Vagina (tissue), 2 donors: ENCODE data around the gene PPIB.

ENCODE experiments used
- POLR2A ChIP-seq, 2 donors: fragments of 450-650 bp; IDR thresholded peaks; one replicate each; pipeline ENCODE4 v1.6.1; 2017; ENCODE audit warnings: antibody characterized with exemption in 2 of 2, mild to moderate bottlenecking in 2 of 2, moderate library complexity in 2 of 2
- TF ChIP-seq, protein P1 (sequence below), 3 experiments: fragments of 450-650 bp in 2 of 3; fragments of 200-600 bp in 1 of 3; sonication (generic) in 1 of 3; IDR thresholded peaks; one replicate each; pipeline ENCODE4 v1.5.1; 2017 to 2019; ENCODE audit warnings: antibody characterized with exemption in 3 of 3, mild to moderate bottlenecking in 2 of 3, moderate library complexity in 2 of 3

DNA sequence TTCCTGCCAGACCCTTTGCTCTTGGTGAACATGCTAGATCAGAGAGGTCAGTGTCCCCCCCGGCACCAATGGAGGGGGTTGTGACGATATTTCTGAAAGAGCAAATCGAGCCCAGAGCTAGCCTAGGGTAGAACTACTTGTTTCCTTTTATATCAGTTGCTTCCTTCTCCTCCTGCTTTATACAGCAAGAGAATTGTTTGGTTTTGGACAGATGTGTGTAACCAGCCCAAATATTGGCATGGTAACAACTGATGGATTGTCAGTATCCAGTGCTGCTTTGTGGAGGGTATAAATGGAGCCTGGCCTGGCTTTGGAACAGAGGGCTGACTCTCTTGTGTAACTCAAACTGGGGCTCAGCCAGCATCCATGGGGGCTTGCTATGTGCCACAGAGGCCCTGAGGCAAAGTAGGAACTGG lies 39.9 kb downstream of the PPIB start:
- TF ChIP-seq, protein P1, sequence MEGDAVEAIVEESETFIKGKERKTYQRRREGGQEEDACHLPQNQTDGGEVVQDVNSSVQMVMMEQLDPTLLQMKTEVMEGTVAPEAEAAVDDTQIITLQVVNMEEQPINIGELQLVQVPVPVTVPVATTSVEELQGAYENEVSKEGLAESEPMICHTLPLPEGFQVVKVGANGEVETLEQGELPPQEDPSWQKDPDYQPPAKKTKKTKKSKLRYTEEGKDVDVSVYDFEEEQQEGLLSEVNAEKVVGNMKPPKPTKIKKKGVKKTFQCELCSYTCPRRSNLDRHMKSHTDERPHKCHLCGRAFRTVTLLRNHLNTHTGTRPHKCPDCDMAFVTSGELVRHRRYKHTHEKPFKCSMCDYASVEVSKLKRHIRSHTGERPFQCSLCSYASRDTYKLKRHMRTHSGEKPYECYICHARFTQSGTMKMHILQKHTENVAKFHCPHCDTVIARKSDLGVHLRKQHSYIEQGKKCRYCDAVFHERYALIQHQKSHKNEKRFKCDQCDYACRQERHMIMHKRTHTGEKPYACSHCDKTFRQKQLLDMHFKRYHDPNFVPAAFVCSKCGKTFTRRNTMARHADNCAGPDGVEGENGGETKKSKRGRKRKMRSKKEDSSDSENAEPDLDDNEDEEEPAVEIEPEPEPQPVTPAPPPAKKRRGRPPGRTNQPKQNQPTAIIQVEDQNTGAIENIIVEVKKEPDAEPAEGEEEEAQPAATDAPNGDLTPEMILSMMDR (IDR thresholded peaks at IDR 0.05), result no peak
- TF ChIP-seq POLR2A (IDR thresholded peaks at IDR 0.05), result no peak
